Endothelial cell of hepatic sinusoid (primary cell): ENCODE results near the gene RYR2.
"Not testable (repeated sequence)": the region's sequence is repeated elsewhere in the genome, so short reads cannot be mapped to it uniquely, and the experiment has no call there.

Experiments
- in situ Hi-C: cut with HindIII; loops from 2 replicates; pipeline ENCODE4 v1.10.0; 2017; ENCODE audit warnings: low sequenced_read_pairs

Gene RYR2

DNA sequence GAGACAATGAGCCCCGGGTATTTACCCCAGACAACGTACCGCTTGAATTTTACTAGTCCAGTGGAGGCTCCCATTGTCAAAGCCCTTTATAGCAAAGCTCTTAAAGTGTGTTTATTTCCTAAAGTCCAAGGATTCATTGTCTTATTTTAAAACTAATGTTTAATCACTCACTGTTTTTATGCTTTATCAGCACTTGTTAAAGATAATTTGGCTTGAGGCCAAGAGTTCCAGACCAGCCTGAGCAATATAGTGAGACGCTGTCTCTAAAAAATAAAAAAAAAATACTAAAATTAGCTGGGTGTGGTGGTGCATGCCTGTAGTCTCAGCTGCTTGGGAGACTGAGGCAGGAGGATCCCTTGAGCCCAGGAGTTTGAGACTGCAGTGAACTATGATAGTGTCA lies 202.8 kb downstream of the RYR2 start:
- in situ Hi-C loops = no loop called here

DNA sequence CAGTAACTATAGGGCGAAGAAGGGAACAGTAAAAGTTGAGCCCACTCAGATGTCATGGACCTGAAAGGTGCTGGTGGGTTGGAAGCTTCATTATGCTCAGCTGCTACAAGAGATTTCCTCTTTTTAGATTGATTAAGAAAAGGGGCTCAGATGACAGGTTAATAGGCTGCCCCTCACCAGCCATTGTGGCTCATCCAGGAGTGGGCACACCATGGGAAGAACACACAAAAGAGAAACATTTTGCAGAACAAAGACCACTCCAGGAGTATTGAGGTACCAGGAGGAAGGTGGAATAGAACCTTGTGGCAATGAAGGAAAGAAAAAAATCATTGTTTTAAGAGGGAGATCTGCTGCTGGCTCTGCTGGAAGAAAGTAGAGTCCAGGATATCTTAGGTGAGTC lies 205.5 kb downstream of the RYR2 start:
- in situ Hi-C loops = no loop called here

DNA sequence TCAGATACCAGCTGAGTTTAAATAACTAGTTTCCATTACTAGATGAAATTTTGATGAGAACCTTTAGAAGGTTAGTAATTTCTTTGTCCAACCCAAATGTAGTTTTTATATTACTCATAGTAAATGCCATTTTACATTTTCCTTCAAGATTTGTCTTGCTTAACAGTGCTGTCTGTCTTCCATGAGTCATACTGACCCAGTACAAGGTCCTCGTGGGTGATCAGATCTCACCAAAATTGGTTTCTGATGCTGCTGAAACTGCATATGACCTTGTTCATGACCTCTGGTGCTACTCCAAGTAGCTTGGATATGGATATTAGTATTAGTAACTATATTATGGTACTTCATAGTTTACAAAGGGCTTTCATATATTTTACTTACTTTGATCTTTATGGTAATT lies 207.1 kb downstream of the RYR2 start:
- in situ Hi-C loops = no loop called here

- in situ Hi-C loops = no loop called here
These were observed 208.1 kb downstream of the RYR2 start for GRCh38 chr1:237250055-237250454.

DNA sequence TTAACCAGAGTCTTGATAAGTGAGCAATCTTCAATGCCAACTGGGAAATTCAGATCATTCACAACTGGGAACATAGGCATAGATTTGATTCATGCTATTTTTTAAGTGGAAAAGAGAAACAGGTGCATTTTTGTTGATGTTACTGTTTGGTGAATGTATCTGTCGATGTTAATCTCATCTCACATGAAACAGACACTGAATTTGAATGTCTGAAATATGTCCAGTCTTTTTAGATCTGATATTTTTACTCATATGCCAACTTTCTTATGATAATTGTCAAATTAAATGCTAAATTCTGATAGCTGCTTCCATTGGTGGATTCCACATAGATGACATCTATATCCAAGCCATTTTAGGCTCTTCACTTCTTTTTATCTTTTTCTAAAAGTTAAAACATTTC lies 213.1 kb downstream of the RYR2 start:
- in situ Hi-C loops = no loop called here

GRCh38 chr1:237258871-237259270 lies 216.9 kb downstream of the RYR2 start:
- in situ Hi-C loops = no loop called here

GRCh38 chr1:237261198-237261597 lies 219.2 kb downstream of the RYR2 start:
- in situ Hi-C loops = no loop called here

- in situ Hi-C loops = no loop called here
These were observed 225.8 kb downstream of the RYR2 start for GRCh38 chr1:237267743-237268142.

GRCh38 chr1:237269938-237270337 lies 228.0 kb downstream of the RYR2 start:
- in situ Hi-C loops = no loop called here

DNA sequence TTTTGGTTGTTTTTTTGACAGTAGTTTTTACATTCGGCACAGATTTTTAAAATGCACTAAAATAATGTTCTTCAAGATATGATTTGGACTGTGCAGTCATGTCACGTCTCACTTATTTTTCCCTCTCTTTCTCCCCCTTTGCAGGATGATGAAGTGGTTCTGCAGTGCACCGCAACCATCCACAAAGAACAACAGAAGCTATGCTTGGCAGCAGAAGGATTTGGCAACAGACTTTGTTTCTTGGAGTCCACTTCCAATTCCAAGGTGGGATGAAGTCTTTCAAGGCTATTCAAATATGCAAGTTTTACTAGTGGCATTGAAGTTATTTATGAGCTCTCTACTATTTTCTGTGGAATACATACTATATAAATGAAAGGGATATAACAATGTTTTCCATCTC lies 228.4 kb downstream of the RYR2 start:
- in situ Hi-C loops = no loop called here

GRCh38 chr1:237277994-237278393 lies 236.0 kb downstream of the RYR2 start:
- in situ Hi-C loops = not testable (repeated sequence)

DNA sequence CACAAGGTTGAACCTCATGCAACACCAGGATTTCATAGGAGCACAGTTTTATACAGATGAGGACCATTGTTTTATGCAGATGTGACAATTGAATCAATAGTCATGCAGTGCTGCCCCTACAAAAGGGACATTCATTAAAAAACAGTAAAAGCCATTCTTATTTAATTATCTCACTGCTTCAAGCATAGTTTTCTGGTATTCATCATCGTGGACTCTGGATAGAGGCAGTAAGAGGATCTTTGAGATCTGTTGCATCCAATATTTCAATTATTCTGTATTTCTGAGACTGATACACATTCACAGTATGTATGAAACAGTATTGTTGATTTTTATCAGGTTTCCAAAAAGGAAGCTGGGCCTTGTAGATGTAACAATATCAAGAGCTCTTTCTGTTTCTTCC lies 237.6 kb downstream of the RYR2 start:
- in situ Hi-C loops = no loop called here

- in situ Hi-C loops = no loop called here
These were observed 239.5 kb downstream of the RYR2 start for GRCh38 chr1:237281481-237281880.

DNA sequence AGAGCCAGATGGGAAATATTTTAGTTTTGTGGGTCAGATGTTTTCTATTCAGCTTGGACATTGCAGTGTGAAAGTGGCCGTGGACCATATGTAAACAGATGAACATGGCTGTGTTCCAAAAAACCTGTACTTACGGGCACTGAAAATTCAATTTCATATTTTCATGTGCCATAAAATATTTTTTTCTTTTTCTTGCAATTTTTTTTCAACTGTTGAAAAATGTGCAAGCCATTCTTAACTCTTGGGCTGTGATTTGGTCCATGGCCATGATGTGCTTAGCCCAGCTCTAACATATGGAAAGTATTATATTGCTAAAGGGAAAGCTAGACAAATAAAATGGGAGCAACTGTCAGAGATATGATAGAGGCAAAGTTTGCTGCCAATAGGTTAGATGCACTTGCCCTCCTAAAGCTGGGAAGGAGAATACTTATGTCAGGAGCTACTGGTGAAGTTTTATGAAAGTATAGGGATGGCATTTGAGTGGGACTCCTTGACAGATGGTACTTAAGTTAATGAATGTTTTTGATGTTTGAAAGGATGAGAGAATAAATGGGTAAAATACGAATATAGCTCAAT lies 240.3 kb downstream of the RYR2 start:
- in situ Hi-C loops = no loop called here

- in situ Hi-C loops = no loop called here
These were observed 246.0 kb downstream of the RYR2 start for GRCh38 chr1:237287876-237288521.

- in situ Hi-C loops = no loop called here
These were observed 251.8 kb downstream of the RYR2 start for GRCh38 chr1:237293804-237294203.

GRCh38 chr1:237296861-237297260 lies 254.9 kb downstream of the RYR2 start:
- in situ Hi-C loops = no loop called here

- in situ Hi-C loops = no loop called here
These were observed 258.7 kb downstream of the RYR2 start for GRCh38 chr1:237300642-237301041.

- in situ Hi-C loops = no loop called here
These were observed 261.9 kb downstream of the RYR2 start for GRCh38 chr1:237303929-237304328.

GRCh38 chr1:237306726-237307125 lies 264.7 kb downstream of the RYR2 start:
- in situ Hi-C loops = no loop called here

GRCh38 chr1:237309595-237310118 lies 267.7 kb downstream of the RYR2 start:
- in situ Hi-C loops = no loop called here

GRCh38 chr1:237316352-237316751 lies 274.4 kb downstream of the RYR2 start:
- in situ Hi-C loops = no loop called here

DNA sequence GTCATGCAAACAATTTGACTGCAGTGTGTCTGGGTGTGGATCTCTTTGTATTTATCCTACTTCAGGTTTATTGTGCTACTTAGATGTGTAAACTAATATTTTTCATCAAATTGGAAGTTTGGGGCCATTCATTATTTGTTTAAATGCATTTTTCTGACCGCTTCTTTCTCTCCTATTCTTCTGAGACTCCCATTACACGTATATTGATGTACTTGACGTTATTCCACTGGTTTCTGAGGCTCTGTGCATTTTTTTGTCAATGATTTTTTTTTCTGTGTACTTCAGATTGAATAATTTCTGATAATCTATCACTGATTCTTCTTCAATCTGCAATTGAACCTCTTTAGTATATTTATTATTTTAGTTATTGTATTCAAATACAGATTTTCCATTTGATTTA lies 276.8 kb downstream of the RYR2 start:
- in situ Hi-C loops = no loop called here
